Fibroblast of lung (primary cell): Measurements from ENCODE around the gene SSBP3.

Experiments
- EZH2 ChIP-seq: IDR thresholded peaks from 2 replicates; pipeline ENCODE4 v1.5.1; 2012; ENCODE audit warnings: low read length, control low read depth, mild to moderate bottlenecking; ENCODE audit errors: missing control alignments
- TF ChIP-seq, protein P1 (sequence below), 2 donors: IDR thresholded peaks in 1 of 2; conservative IDR thresholded peaks in 1 of 2; 1 replicate in 1 of 2; 2 replicates in 1 of 2; pipeline ENCODE4 v1.5.1; 2011 to 2012; ENCODE audit warnings: low read length in 2 of 2, control low read depth in 1 of 2, inconsistent platforms in 1 of 2, low read depth in 1 of 2, mild to moderate bottlenecking in 1 of 2

DNA sequence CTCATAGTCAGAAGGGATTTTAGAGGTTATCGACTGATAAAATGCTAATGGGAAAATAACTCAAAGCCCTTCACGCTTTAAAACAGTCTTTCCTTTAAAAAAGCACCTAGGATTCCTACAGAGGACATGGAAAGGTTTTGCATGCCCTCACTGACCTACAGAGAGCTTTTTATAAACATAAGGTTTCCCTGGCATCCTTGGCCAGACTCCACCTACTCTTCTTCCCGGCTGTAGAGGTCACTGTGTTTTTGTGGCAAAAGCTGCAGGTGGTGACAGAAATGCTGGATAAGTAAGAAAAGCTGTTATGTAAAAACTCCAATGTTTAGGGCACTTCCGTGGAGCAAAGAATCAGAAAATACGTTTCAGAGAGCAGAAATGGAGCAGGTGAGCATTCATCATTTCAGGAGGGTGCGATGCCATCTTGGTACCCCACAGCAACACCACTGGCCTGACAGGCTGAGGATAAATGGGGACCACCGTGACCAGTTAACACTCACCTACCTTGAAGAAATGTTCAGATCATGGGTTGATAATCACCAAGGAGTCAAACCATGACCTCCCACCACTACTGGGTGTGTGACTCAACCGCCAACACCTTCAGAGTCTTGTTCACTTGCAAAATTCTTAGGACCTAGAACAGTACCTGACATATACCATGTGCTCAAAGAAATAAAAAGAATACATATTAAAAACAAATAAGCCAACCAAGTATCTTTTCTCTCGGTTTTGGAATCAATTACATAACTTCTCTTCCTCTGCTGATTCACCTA is 46.6 kb downstream of the SSBP3 start:
- TF ChIP-seq, protein P1, sequence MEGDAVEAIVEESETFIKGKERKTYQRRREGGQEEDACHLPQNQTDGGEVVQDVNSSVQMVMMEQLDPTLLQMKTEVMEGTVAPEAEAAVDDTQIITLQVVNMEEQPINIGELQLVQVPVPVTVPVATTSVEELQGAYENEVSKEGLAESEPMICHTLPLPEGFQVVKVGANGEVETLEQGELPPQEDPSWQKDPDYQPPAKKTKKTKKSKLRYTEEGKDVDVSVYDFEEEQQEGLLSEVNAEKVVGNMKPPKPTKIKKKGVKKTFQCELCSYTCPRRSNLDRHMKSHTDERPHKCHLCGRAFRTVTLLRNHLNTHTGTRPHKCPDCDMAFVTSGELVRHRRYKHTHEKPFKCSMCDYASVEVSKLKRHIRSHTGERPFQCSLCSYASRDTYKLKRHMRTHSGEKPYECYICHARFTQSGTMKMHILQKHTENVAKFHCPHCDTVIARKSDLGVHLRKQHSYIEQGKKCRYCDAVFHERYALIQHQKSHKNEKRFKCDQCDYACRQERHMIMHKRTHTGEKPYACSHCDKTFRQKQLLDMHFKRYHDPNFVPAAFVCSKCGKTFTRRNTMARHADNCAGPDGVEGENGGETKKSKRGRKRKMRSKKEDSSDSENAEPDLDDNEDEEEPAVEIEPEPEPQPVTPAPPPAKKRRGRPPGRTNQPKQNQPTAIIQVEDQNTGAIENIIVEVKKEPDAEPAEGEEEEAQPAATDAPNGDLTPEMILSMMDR (conservative IDR thresholded peaks at IDR 0.05 in 1 of 2, IDR thresholded peaks at IDR 0.05 in 1 of 2; ENCODE audit: low read depth in 1 of 2, low read length in 2 of 2) = no peak
- no peak for TF ChIP-seq EZH2
